Colonic mucosa (tissue), 4 donors: ENCODE measurements around the gene GPR87. TPM values are rescaled to one million over a fixed set of nuclear protein-coding genes. Genes with fewer than 3 reads are reported as not detected.

Experiments
- DNase-seq: peaks from one replicate; pipeline ENCODE4 v3.0.0-alpha.2; 2020
- H3K27ac ChIP-seq: fragments of 200-600 bp; one replicate; pipeline ENCODE4 v1.8.0; 2021
- H3K27me3 ChIP-seq: fragments of 200-600 bp; one replicate; pipeline ENCODE4 v1.8.0; 2021
- H3K36me3 ChIP-seq: fragments of 200-600 bp; one replicate; pipeline ENCODE4 v1.8.0; 2021
- H3K4me1 ChIP-seq: fragments of 200-600 bp; one replicate; pipeline ENCODE4 v1.8.0; 2021; ENCODE audit warnings: mild to moderate bottlenecking
- H3K4me3 ChIP-seq: fragments of 200-600 bp; one replicate; pipeline ENCODE4 v1.8.0; 2021
- H3K9ac ChIP-seq, 2 donors: one replicate each; pipeline ENCODE4 v1.7.0; 2013; ENCODE audit warnings: control low read depth in 2 of 2, low read depth in 2 of 2, low read length in 2 of 2
- H3K9me3 ChIP-seq: fragments of 200-600 bp; one replicate; pipeline ENCODE4 v1.8.0; 2021
- CTCF ChIP-seq: fragments of 200-600 bp; IDR thresholded peaks from one replicate; pipeline ENCODE4 v1.8.0; 2022; ENCODE audit warnings: antibody characterized with exemption, mild to moderate bottlenecking
- intact Hi-C: fragments of 100-400 bp; cut with DNase I; formaldehyde crosslinking; loops from one replicate; pipeline ENCODE4 v1.14.1; 2022
- total RNA-seq, 2 donors: library from RNA; stranded (reverse); fragmentation: NEBNext Ultra II Directional in 1 of 2; extraction: Animal tissue kit (Norgen Biotek cat#: 25700) in 1 of 2; gene quantifications; one replicate each; pipeline ENCODE4 v1.2.1, GENCODE V29; 2021
- donor health status: healthy.
- donor health status: DM: no; HTN: no; CAD: no.
- donor health status: DM: no; HTN: no; CAD: no.

The GPR87 gene
- total RNA-seq, 2 donors from 2014 or later: not detected

DNA sequence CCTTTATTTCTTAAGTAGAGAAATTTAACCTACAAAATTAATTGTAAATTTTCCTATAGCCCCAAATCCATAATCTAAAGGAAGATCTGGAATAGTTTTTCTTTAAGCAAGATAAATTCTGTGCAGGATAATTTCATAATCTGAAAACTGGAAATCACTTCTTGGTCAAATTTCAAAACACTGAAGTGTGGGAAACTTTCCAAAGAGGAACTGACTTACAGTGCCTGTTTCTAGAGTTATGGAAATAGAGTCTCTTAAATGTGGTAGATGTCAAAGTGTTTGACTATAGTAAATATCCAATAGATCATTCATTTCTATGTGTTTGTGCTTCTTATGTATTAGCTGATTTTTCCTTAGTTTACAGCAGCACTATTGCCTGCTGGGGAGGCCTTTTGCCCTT, 14.3 kb upstream of the GPR87 start:
- Histone ChIP-seq H3K9ac (no peak overlapping the region), H3K36me3 (no peaks in the 10 kb centered on the region), H3K27me3 (no peaks in the 10 kb centered on the region), H3K4me3 (no peak overlapping the region), H3K9me3 (no peaks in the 10 kb centered on the region), H3K4me1 (no peaks in the 10 kb centered on the region), H3K27ac (no peak overlapping the region)
- TF ChIP-seq CTCF: no peak
- intact Hi-C loops: no loop called here
- no peak for DNase-seq

- no peak for TF ChIP-seq CTCF
- Histone ChIP-seq H3K4me1 (no peaks in the 10 kb centered on the region), H3K4me3 (no peak overlapping the region), H3K27ac (no peak overlapping the region), H3K27me3 (no peaks in the 10 kb centered on the region), H3K9ac (no peak overlapping the region), H3K36me3 (no peaks in the 10 kb centered on the region), H3K9me3 (no peaks in the 10 kb centered on the region)
- no peak for DNase-seq
- intact Hi-C loops: no loop called here
Observed at GRCh38 chr3:151330379-151330778, 13.8 kb upstream of the GPR87 start.

DNA sequence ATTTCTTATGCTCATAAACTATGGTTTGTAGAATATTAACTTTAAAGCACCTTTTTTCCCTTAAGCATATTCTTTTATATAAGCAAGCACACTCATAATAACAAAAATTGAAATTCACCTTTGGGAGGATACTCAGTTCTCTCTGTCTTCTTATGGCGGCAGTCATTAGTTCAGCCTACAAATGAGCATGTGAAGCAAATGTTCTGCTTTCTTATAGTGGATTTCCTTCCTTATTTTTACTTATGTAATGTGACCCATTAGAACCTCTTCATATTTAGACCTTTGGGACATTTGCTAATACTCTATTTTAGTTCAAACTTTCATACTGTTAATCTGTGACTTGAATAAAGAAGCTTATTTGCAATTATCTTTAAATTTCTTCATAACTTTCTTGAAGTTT, 12.7 kb upstream of the GPR87 start, which contains the start of gene P2RY13:
Gene P2RY13, minus strand, starts transcription at position 187 of the 400 bp plus-strand sequence. Its CDS starts 21 bp downstream, at position 166.
- intact Hi-C loops: no loop called here
- Histone ChIP-seq H3K36me3 (no peaks in the 10 kb centered on the region), H3K9ac (no peak within 1 kb of the TSS), H3K27ac (no peak within 1 kb of the TSS), H3K4me3 (peak within 1 kb of the TSS; percentile 2), H3K4me1 (no peaks in the 10 kb centered on the region), H3K27me3 (no peaks in the 10 kb centered on the region), H3K9me3 (no peaks in the 10 kb centered on the region)
- no peak for DNase-seq
- TF ChIP-seq CTCF: no peak

DNA sequence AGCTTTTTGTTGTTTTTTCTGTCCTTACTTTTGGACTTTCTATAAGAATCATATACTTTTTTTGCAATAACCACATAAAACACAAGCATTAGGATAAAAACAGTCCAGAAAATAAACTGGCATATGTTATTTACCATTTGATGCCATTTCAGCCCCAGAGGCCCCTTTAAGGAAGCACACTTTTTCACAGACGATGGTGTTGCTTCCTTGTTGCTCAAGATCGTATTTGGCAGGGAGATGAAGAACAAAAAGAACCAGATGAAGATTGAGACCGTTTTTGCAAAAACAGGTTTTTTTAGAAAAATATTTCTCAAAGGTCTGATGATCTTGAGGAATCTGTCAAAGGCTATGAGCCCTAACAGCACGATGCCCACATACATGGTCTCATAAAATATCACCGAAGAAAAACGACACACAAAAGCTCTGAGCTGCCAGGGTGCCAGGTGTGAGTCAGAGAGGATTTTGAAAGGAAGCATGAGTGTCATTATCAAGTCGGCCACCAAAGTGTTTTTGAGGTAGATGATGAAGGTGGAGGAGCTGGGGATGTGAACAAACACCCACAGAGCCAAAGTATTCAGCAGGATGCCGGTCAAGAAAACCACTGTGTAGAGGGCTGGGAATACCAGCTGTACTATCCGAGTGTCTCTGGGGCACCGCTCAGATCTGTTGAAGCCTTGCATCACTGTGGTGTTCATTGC, 11.8 kb upstream of the GPR87 start:
- no peaks in the 10 kb centered on the region for H3K27me3 ChIP-seq
- no peak for TF ChIP-seq CTCF
- H3K9me3 ChIP-seq: no peaks in the 10 kb centered on the region
- H3K27ac ChIP-seq: no peak overlapping the region
- intact Hi-C loops: no loop called here
- H3K4me3 ChIP-seq: peak overlapping the region; percentile 2
- H3K9ac ChIP-seq: no peak overlapping the region
- no peak for DNase-seq
- H3K36me3 ChIP-seq: no peaks in the 10 kb centered on the region
- no peaks in the 10 kb centered on the region for H3K4me1 ChIP-seq

DNA sequence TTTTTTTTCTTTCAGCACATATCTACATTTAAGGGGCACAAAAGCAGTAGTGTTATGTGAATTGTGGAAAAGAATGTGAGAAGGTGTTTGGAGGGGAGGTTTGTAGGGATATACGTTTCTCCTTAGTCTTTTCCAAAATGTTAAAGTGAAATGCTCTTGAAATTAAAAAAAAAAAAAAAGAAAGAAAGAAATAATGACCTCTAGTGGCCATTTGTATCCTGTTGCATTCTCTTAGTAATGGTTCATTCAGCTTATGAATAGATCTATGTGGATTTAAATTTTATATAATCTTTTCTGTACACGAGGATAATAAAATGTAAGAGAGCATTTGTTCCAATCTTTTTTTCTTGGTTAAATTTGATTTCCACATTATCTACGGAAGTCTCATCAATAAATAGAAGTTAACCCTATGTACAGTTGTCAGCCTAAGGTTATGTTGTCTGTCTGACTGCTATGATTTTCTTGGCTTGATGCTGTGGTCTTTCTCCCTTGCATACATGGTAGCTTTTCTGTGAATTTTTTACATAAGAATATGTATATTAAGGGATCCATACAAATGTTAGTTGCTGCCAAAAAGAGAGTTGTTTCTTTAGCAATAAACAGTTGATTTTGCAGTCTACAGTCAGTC, 11.1 kb upstream of the GPR87 start:
- H3K4me3 ChIP-seq: no peak overlapping the region
- H3K27ac ChIP-seq: no peak overlapping the region
- H3K9ac ChIP-seq: no peak overlapping the region
- no peaks in the 10 kb centered on the region for H3K36me3 ChIP-seq
- DNase-seq: no peak
- no peaks in the 10 kb centered on the region for H3K4me1 ChIP-seq
- no peaks in the 10 kb centered on the region for H3K27me3 ChIP-seq
- intact Hi-C loops: no loop called here
- peak; percentile 61 for TF ChIP-seq CTCF
- no peaks in the 10 kb centered on the region for H3K9me3 ChIP-seq
